HepG2 (cell line): ENCODE measurements around the gene C9orf85. TPM values are rescaled to one million over a fixed set of nuclear protein-coding genes. Genes with fewer than 3 reads are reported as not detected.

Experiments
- AGO1 ChIP-seq: fragments of 200-400 bp; formaldehyde crosslinking; IDR thresholded peaks from 2 replicates; pipeline ENCODE4 v1.6.1; 2017; ENCODE audit warnings: mild to moderate bottlenecking, low read depth, low read length, moderate library complexity; ENCODE audit not compliant: poor library complexity, severe bottlenecking
- BCL6 ChIP-seq: IDR thresholded peaks from 2 replicates; pipeline ENCODE4 v1.6.1; 2016; ENCODE audit warnings: missing genetic modification reagents, missing compliant biosample characterization
- CEBPG ChIP-seq: IDR thresholded peaks from 2 replicates; pipeline ENCODE4 v1.6.1; 2016
- FOXA3 ChIP-seq: IDR thresholded peaks from 2 replicates; pipeline ENCODE4 v1.6.1; 2016; ENCODE audit warnings: missing genetic modification reagents, missing compliant biosample characterization
- FOXJ3 ChIP-seq: sonication (generic); formaldehyde crosslinking; IDR thresholded peaks from 2 replicates; pipeline ENCODE4 v1.4.0; 2020; ENCODE audit warnings: missing genetic modification reagents, mild to moderate bottlenecking, borderline replicate concordance
- FOXP1 ChIP-seq, 2 experiments: fragments of 450-650 bp in 1 of 2; IDR thresholded peaks; 2 replicates each; pipeline ENCODE4 v1.6.1; 2017 to 2018; ENCODE audit warnings: antibody characterized with exemption in 1 of 2
- HNF4A ChIP-seq: sonication (generic); formaldehyde crosslinking; IDR thresholded peaks from 2 replicates; pipeline ENCODE4 v1.4.0; 2020; ENCODE audit warnings: missing genetic modification reagents
- ISL2 ChIP-seq: sonication (generic); formaldehyde crosslinking; IDR thresholded peaks from 2 replicates; pipeline ENCODE4 v1.5.0; 2020; ENCODE audit warnings: missing genetic modification reagents
- POLR2AphosphoS2 ChIP-seq: IDR thresholded peaks from 2 replicates; pipeline ENCODE4 v1.6.1; 2011; ENCODE audit warnings: low read depth, low read length, improper control_type of control experiment
- SIX1 ChIP-seq: sonication (generic); formaldehyde crosslinking; IDR thresholded peaks from 2 replicates; pipeline ENCODE4 v1.4.0; 2020; ENCODE audit warnings: missing genetic modification reagents, borderline replicate concordance
- SOX13 ChIP-seq, 3 experiments: fragments of 450-650 bp in 1 of 3; sonication (generic) in 1 of 3; formaldehyde crosslinking in 1 of 3; IDR thresholded peaks in 2 of 3; conservative IDR thresholded peaks in 1 of 3; 2 replicates each; pipeline versions ENCODE4 v1.5.0 to v1.6.1; 2016 to 2020; ENCODE audit warnings: antibody characterized with exemption in 1 of 3, mild to moderate bottlenecking in 1 of 3, missing compliant biosample characterization in 1 of 3, missing genetic modification reagents in 1 of 3, moderate library complexity in 1 of 3
- THRA ChIP-seq: sonication (generic); formaldehyde crosslinking; IDR thresholded peaks from 2 replicates; pipeline ENCODE4 v1.4.0; 2020; ENCODE audit warnings: missing genetic modification reagents, borderline replicate concordance
- ZFP36 ChIP-seq: fragments of 150-350 bp; IDR thresholded peaks from 2 replicates; pipeline ENCODE4 v1.6.1; 2018; ENCODE audit warnings: borderline replicate concordance, low read length, low read depth; ENCODE audit not compliant: partially characterized antibody
- ZNF431 ChIP-seq: sonication (generic); formaldehyde crosslinking; IDR thresholded peaks from 2 replicates; pipeline ENCODE4 v1.9.0; 2022; ENCODE audit warnings: missing genetic modification reagents, low read depth, mild to moderate bottlenecking, borderline replicate concordance
- ZNF629 ChIP-seq: sonication (generic); formaldehyde crosslinking; conservative IDR thresholded peaks from 2 replicates; pipeline ENCODE4 v1.5.0; 2020; ENCODE audit warnings: missing genetic modification reagents
- ZNF773 ChIP-seq: sonication (generic); formaldehyde crosslinking; IDR thresholded peaks from 2 replicates; pipeline ENCODE4 v1.4.0; 2020; ENCODE audit warnings: missing genetic modification reagents, borderline replicate concordance
- polyA plus RNA-seq, 8 experiments: library from polyadenylated mRNA; depleted of rRNA in 3 of 8; stranded (reverse) in 7 of 8; unstranded in 1 of 8; fragments of >200 nt; fragmentation: Illumina TruSeq in 4 of 8; extraction: Trizol in 4 of 8; gene quantifications; 2 replicates each; pipeline versions ENCODE4 v1.2.1 to v1.2.3, GENCODE V29; 2011 to 2016; ENCODE audit warnings: low read depth in 4 of 8, missing spikeins in 1 of 8, mixed read lengths in 1 of 8; ENCODE audit not compliant: insufficient read depth in 1 of 8
- total RNA-seq, 5 experiments: library from RNA; depleted of rRNA; stranded (reverse); fragments of >200 nt; fragmentation: Illumina TruSeq; extraction: Trizol; gene quantifications; 2 replicates each; pipeline ENCODE4 v1.2.3, GENCODE V29; 2016; ENCODE audit warnings: low read depth in 1 of 5
- TF ChIP-seq, protein P1 (sequence below): IDR thresholded peaks from 2 replicates; pipeline ENCODE4 v1.4.0; 2020; ENCODE audit warnings: mild to moderate bottlenecking, missing genetic modification reagents
- TF ChIP-seq, protein P2 (sequence below): sonication (generic); formaldehyde crosslinking; conservative IDR thresholded peaks from 2 replicates; pipeline ENCODE4 v1.4.0; 2020; ENCODE audit warnings: mild to moderate bottlenecking, missing genetic modification reagents, moderate library complexity

Gene C9orf85
- total and polyA plus RNA-seq, 2 of the 13 experiments (the other 11 are each of a cell fraction or from before 2014, with no cell fraction given) = 9.9 to 13.9 TPM

- TF ChIP-seq, protein P1, sequence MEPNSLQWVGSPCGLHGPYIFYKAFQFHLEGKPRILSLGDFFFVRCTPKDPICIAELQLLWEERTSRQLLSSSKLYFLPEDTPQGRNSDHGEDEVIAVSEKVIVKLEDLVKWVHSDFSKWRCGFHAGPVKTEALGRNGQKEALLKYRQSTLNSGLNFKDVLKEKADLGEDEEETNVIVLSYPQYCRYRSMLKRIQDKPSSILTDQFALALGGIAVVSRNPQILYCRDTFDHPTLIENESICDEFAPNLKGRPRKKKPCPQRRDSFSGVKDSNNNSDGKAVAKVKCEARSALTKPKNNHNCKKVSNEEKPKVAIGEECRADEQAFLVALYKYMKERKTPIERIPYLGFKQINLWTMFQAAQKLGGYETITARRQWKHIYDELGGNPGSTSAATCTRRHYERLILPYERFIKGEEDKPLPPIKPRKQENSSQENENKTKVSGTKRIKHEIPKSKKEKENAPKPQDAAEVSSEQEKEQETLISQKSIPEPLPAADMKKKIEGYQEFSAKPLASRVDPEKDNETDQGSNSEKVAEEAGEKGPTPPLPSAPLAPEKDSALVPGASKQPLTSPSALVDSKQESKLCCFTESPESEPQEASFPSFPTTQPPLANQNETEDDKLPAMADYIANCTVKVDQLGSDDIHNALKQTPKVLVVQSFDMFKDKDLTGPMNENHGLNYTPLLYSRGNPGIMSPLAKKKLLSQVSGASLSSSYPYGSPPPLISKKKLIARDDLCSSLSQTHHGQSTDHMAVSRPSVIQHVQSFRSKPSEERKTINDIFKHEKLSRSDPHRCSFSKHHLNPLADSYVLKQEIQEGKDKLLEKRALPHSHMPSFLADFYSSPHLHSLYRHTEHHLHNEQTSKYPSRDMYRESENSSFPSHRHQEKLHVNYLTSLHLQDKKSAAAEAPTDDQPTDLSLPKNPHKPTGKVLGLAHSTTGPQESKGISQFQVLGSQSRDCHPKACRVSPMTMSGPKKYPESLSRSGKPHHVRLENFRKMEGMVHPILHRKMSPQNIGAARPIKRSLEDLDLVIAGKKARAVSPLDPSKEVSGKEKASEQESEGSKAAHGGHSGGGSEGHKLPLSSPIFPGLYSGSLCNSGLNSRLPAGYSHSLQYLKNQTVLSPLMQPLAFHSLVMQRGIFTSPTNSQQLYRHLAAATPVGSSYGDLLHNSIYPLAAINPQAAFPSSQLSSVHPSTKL (CRISPR knock-in tag) = peak; percentile 54; the same call in 1 of the 2 replicates
- no peak for TF ChIP-seq ZFP36
- TF ChIP-seq POLR2AphosphoS2 = no peak
- TF ChIP-seq FOXA3 (CRISPR knock-in tag) = peak; percentile 28; the same call in 1 of the 2 replicates
- TF ChIP-seq SOX13 (IDR thresholded peaks at IDR 0.05) = no peak
- 0 out of 4 replicates have a peak, but pooled peaks of 1 of the 2 experiments have one; percentile 38 for TF ChIP-seq SOX13 (CRISPR knock-in tag; conservative IDR thresholded peaks at IDR 0.05 in 1 of 2, IDR thresholded peaks at IDR 0.05 in 1 of 2)
- no peak for TF ChIP-seq AGO1
- peak; percentile 28; the same call in 1 of the 2 replicates for TF ChIP-seq CEBPG (CRISPR knock-in tag)
- TF ChIP-seq ZNF773 = no peak
- TF ChIP-seq, protein P2, sequence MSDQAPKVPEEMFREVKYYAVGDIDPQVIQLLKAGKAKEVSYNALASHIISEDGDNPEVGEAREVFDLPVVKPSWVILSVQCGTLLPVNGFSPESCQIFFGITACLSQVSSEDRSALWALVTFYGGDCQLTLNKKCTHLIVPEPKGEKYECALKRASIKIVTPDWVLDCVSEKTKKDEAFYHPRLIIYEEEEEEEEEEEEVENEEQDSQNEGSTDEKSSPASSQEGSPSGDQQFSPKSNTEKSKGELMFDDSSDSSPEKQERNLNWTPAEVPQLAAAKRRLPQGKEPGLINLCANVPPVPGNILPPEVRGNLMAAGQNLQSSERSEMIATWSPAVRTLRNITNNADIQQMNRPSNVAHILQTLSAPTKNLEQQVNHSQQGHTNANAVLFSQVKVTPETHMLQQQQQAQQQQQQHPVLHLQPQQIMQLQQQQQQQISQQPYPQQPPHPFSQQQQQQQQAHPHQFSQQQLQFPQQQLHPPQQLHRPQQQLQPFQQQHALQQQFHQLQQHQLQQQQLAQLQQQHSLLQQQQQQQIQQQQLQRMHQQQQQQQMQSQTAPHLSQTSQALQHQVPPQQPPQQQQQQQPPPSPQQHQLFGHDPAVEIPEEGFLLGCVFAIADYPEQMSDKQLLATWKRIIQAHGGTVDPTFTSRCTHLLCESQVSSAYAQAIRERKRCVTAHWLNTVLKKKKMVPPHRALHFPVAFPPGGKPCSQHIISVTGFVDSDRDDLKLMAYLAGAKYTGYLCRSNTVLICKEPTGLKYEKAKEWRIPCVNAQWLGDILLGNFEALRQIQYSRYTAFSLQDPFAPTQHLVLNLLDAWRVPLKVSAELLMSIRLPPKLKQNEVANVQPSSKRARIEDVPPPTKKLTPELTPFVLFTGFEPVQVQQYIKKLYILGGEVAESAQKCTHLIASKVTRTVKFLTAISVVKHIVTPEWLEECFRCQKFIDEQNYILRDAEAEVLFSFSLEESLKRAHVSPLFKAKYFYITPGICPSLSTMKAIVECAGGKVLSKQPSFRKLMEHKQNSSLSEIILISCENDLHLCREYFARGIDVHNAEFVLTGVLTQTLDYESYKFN (CRISPR knock-in tag) = 0 out of 2 replicates have a peak, but pooled peaks have one; percentile 14
- TF ChIP-seq SIX1 (CRISPR knock-in tag) = peak; percentile 54; the same call in 1 of the 2 replicates
- peak; percentile 28; the same call in 1 of the 2 replicates for TF ChIP-seq FOXJ3 (CRISPR knock-in tag)
- peak; percentile 63; the same call in 1 of the 2 replicates for TF ChIP-seq ISL2 (CRISPR knock-in tag)
- peak; percentile 91 for TF ChIP-seq ZNF629
- no peak for TF ChIP-seq ZNF431 (CRISPR knock-in tag)
- TF ChIP-seq THRA (CRISPR knock-in tag) = 0 out of 2 replicates have a peak, but pooled peaks have one; percentile 19
- TF ChIP-seq FOXP1 (IDR thresholded peaks at IDR 0.05) = no peak
- 0 out of 2 replicates have a peak, but pooled peaks have one; percentile 16 for TF ChIP-seq FOXP1 (CRISPR knock-in tag; IDR thresholded peaks at IDR 0.05)
- peak; percentile 52; the same call in 1 of the 2 replicates for TF ChIP-seq HNF4A (CRISPR knock-in tag)
- TF ChIP-seq BCL6 (CRISPR knock-in tag) = peak; percentile 77
- TF ChIP-seq, all 625 proteins: peak for 21
Observed at GRCh38 chr9:71879644-71880174, 31.7 kb upstream of the C9orf85 start (continued).
